GM12892 (cell line): ENCODE measurements around the gene TFEB.

Experiments used
- POLR2A ChIP-seq: IDR thresholded peaks from 2 replicates; pipeline ENCODE4 v1.6.1; 2011; ENCODE audit warnings: low read depth, low read length, control low read depth
- POLR2AphosphoS5 ChIP-seq: IDR thresholded peaks from 2 replicates; pipeline ENCODE4 v1.6.1; 2011; ENCODE audit warnings: low read depth, low read length, control low read depth
- TAF1 ChIP-seq: IDR thresholded peaks from 2 replicates; pipeline ENCODE4 v1.6.1; 2011; ENCODE audit warnings: low read depth, mild to moderate bottlenecking, control low read depth, low read length, borderline replicate concordance

DNA sequence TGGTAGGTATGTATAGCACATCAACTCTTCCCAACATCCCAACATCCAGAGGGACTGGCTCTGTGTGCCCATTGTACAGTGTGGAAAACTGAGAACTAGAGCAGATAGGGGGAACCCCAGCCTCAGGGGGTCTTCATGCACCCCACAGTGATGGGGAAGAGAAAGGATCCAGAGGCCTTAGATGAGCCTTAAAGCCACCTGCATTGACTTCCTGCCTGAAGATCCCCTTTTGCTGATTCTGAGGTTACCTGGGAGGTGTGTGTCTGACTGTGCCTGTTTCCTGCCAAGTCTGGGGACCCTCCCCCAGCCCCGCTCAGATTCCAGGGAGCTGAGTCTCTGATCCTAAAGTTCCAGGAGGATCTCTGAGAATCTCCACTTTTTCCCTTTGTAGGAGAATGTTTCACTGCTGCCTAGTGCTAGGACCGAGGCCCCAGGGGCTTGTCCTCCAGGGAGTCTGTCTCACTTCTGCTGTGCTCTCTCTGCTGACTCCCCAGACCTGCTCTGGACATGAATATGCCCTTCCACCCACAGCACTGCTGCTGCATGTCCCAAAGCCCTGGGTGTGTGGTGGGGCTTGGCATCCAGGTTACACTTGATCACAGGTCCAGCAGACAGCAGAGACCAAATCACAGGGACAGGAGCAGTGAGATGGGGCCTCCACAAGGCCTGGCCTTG, 24.6 kb upstream of the TFEB start:
- no peak for TF ChIP-seq TAF1
- no peak for TF ChIP-seq POLR2A
- TF ChIP-seq POLR2AphosphoS5, result no peak
